A549 (cell line): ENCODE measurements around the gene DIP2C. TPM values are rescaled to one million over a fixed set of nuclear protein-coding genes. Genes with fewer than 3 reads are reported as not detected.

Experiments used
- ATAC-seq, 2 experiments: fragments of 200-7000 bp in 1 of 2; fragments of >200 bp in 1 of 2; cut with Nextera tagmentation in 1 of 2; cut with Tn5 transposase in 1 of 2; 3 replicates each; pipeline versions ENCODE4 v1.8.0 to v1.9.1; 2018 to 2020; ENCODE audit warnings: mild to moderate bottlenecking in 1 of 2, moderate library complexity in 1 of 2
- CTCF ChIA-PET: fragments of 300-600 bp; sonication (Branson Sonifier 250); formaldehyde crosslinking; extraction: SDS; loops from one replicate; lab custom pipeline; 2021; ENCODE audit warnings: antibody characterized with exemption, inconsistent platforms; lab: Yijun Ruan, JAX
- POLR2A ChIA-PET: fragments of 350-600 bp; formaldehyde crosslinking; extraction: SDS; loops from one replicate; lab custom pipeline; 2021; ENCODE audit warnings: antibody characterized with exemption, inconsistent platforms; lab: Yijun Ruan, JAX
- DNase-seq, 2 experiments: peaks; one replicate each; pipeline versions ENCODE4 v3.0.0 to v3.0.0-alpha.2; 2011 to 2016; ENCODE audit warnings: low read depth in 1 of 2, low spot score in 1 of 2
- FAIRE-seq: peaks from 2 replicates; lab custom pipeline; 2011; peaks lifted over from hg19 to GRCh38; lab: Jason Lieb, UNC
- H3K27ac ChIP-seq, 2 experiments: fragments of >200 bp; sonication (Bioruptor Twin); formaldehyde crosslinking; 3 replicates each; pipeline ENCODE4 v1.5.1; 2016 to 2017
- H3K4me1 ChIP-seq: fragments of >200 bp; sonication (Bioruptor Twin); formaldehyde crosslinking; 3 replicates; pipeline ENCODE4 v1.6.1; 2016
- H3K4me2 ChIP-seq: fragments of >200 bp; sonication (Bioruptor Twin); formaldehyde crosslinking; 3 replicates; pipeline ENCODE4 v1.6.1; 2016
- H3K4me3 ChIP-seq: fragments of >200 bp; sonication (Bioruptor Twin); formaldehyde crosslinking; 3 replicates; pipeline ENCODE4 v1.5.1; 2016
- H3K9me3 ChIP-seq: fragments of >200 bp; sonication (Bioruptor Twin); formaldehyde crosslinking; 3 replicates; pipeline ENCODE4 v1.6.1; 2016
- BHLHE40 ChIP-seq: IDR thresholded peaks from 2 replicates; pipeline ENCODE4 v1.6.1; 2012; ENCODE audit warnings: low read depth, low read length, inconsistent platforms
- CEBPB ChIP-seq, 2 experiments: fragments of >200 bp in 1 of 2; sonication (Bioruptor Twin) in 1 of 2; formaldehyde crosslinking in 1 of 2; IDR thresholded peaks; 2 replicates each; pipeline ENCODE4 v1.6.1; 2012 to 2016
- CHD2 ChIP-seq: fragments of 150-350 bp; IDR thresholded peaks from 2 replicates; pipeline ENCODE4 v1.6.1; 2014; ENCODE audit warnings: low read length; ENCODE audit not compliant: partially characterized antibody
- CHD4 ChIP-seq: fragments of 200-600 bp; sonication (generic); IDR thresholded peaks from 2 replicates; pipeline ENCODE4 v1.6.1; 2016; ENCODE audit warnings: antibody characterized with exemption, mild to moderate bottlenecking, borderline replicate concordance
- EHMT2 ChIP-seq: fragments of 200-600 bp; sonication (generic); IDR thresholded peaks from 2 replicates; pipeline ENCODE4 v1.6.1; 2016; ENCODE audit warnings: antibody characterized with exemption, low read depth, mild to moderate bottlenecking, moderate library complexity
- ELK1 ChIP-seq: fragments of 150-350 bp; IDR thresholded peaks from 2 replicates; pipeline ENCODE4 v1.6.1; 2014; ENCODE audit warnings: low read depth, mild to moderate bottlenecking, low read length
- ESRRA ChIP-seq: fragments of 150-350 bp; IDR thresholded peaks from 2 replicates; pipeline ENCODE4 v1.6.1; 2014; ENCODE audit warnings: mild to moderate bottlenecking, low read length, borderline replicate concordance
- FOSL2 ChIP-seq, 2 experiments: fragments of 450-650 bp in 1 of 2; fragments of >200 bp in 1 of 2; sonication (Bioruptor Twin) in 1 of 2; formaldehyde crosslinking; IDR thresholded peaks; 2 replicates each; pipeline versions ENCODE4 v1.5.0 to v1.6.1; 2016 to 2020; ENCODE audit warnings: mild to moderate bottlenecking in 1 of 2, moderate library complexity in 1 of 2
- JUN ChIP-seq, 2 experiments: fragments of >200 bp; sonication (Bioruptor Twin); formaldehyde crosslinking; IDR thresholded peaks; 2 replicates in 1 of 2; 3 replicates in 1 of 2; pipeline ENCODE4 v1.6.1; 2016 to 2017
- MYC ChIP-seq: IDR thresholded peaks from 2 replicates; pipeline ENCODE4 v1.6.1; 2012; ENCODE audit warnings: mild to moderate bottlenecking, inconsistent platforms, low read length, improper control_type of control experiment, borderline replicate concordance
- NFE2L2 ChIP-seq: fragments of 150-350 bp; conservative IDR thresholded peaks from 2 replicates; pipeline ENCODE4 v1.6.1; 2014; ENCODE audit warnings: low read length
- NPAS2 ChIP-seq: fragments of 250-450 bp; sonication (Bioruptor Pico); IDR thresholded peaks from 2 replicates; pipeline ENCODE4 v1.8.0; 2022; ENCODE audit warnings: mild to moderate bottlenecking, moderate library complexity, borderline replicate concordance
- NR3C1 ChIP-seq: fragments of >200 bp; sonication (Bioruptor Twin); formaldehyde crosslinking; IDR thresholded peaks from 3 replicates; pipeline ENCODE4 v1.6.1; 2017
- POLR2A ChIP-seq: IDR thresholded peaks from 2 replicates; pipeline ENCODE4 v1.6.1; 2012; ENCODE audit warnings: mild to moderate bottlenecking, low read length
- RARB ChIP-seq: fragments of 250-450 bp; sonication (Bioruptor Pico); IDR thresholded peaks from 2 replicates; pipeline ENCODE4 v1.8.0; 2021; ENCODE audit warnings: mild to moderate bottlenecking, moderate library complexity
- RCOR1 ChIP-seq: fragments of 150-350 bp; IDR thresholded peaks from 2 replicates; pipeline ENCODE4 v1.6.1; 2014; ENCODE audit warnings: antibody characterized with exemption, low read length, low read depth
- REST ChIP-seq: fragments of 200-600 bp; sonication (generic); IDR thresholded peaks from 2 replicates; pipeline ENCODE4 v1.6.1; 2016; ENCODE audit warnings: antibody characterized with exemption, mild to moderate bottlenecking, moderate library complexity
- RNF2 ChIP-seq: fragments of 200-600 bp; sonication (generic); IDR thresholded peaks from 2 replicates; pipeline ENCODE4 v1.6.1; 2016; ENCODE audit warnings: low read depth, mild to moderate bottlenecking, antibody characterized with exemption, moderate library complexity, borderline replicate concordance
- SMC3 ChIP-seq: fragments of >200 bp; sonication (Bioruptor Twin); formaldehyde crosslinking; IDR thresholded peaks from 3 replicates; pipeline ENCODE4 v1.6.1; 2018; ENCODE audit warnings: inconsistent platforms
- WGBS: methylation state at CpG from one replicate; pipeline ENCODE4 v1.1.6; 2017; ENCODE audit errors: missing lambda C conversion rate; 5-methylcytosine and 5-hydroxymethylcytosine counted together
- polyA plus RNA-seq, 4 experiments: library from polyadenylated mRNA; depleted of rRNA in 3 of 4; stranded (reverse); fragments of >200 nt; fragmentation: RNase III in 1 of 4; extraction: RNeasy Plus Mini Kit Qiagen cat#74134 plus additional on column Dnase treatment in 1 of 4; gene quantifications; 2 replicates in 3 of 4; 3 replicates in 1 of 4; pipeline ENCODE4 v1.2.3, GENCODE V29; 2011 to 2017
- TF ChIP-seq, protein P1 (sequence below): IDR thresholded peaks from 2 replicates; pipeline ENCODE4 v1.6.1; 2012; ENCODE audit warnings: low read depth, borderline replicate concordance
- TF ChIP-seq, protein P2 (sequence below): fragments of 250-450 bp; sonication (Bioruptor Pico); IDR thresholded peaks from 2 replicates; pipeline ENCODE4 v1.5.0; 2020; ENCODE audit warnings: low read depth, mild to moderate bottlenecking, moderate library complexity

DIP2C gene
- polyA plus RNA-seq, 2 of the 4 experiments (the other 2 are of a cell fraction): 3.7 to 5.0 TPM

DNA sequence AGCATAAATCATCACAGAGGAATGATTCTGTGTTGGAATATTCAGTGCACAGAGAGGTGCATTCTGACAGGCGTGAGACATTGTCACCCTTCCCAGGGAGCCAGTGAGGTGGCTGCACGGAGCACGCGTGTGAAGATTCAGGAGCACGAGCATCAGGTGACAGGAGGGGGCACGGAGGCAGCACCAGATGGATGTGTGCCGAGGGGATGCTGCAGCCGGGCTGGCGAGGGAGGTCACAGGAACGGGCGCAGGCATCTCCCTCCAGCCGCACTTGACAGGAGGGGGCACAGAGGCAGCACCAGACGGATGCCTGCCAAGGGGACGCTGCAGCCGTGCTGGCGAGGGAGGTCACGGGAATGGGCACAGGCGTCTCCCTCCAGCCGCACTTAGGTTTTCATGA lies 66.5 kb downstream of the DIP2C start:
- DNase-seq: no peak
- POLR2A ChIA-PET: no interaction called here
- 93% methylated on average over 19 of the region's 19 CpGs for WGBS
- ATAC-seq: no peak
- no peaks in the 10 kb centered on the region for H3K9me3 ChIP-seq
- TF ChIP-seq ESRRA (no peak), RNF2 (no peak), SMC3 (no peak), RCOR1 (no peak), POLR2A (no peak), RARB (CRISPR knock-in tag) (no peak)
- TF ChIP-seq, protein P1, sequence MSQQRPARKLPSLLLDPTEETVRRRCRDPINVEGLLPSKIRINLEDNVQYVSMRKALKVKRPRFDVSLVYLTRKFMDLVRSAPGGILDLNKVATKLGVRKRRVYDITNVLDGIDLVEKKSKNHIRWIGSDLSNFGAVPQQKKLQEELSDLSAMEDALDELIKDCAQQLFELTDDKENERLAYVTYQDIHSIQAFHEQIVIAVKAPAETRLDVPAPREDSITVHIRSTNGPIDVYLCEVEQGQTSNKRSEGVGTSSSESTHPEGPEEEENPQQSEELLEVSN: no peak
- TF ChIP-seq, protein P2, sequence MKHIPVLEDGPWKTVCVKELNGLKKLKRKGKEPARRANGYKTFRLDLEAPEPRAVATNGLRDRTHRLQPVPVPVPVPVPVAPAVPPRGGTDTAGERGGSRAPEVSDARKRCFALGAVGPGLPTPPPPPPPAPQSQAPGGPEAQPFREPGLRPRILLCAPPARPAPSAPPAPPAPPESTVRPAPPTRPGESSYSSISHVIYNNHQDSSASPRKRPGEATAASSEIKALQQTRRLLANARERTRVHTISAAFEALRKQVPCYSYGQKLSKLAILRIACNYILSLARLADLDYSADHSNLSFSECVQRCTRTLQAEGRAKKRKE (CRISPR knock-in tag): no peak
- no peak overlapping the region for H3K4me2 ChIP-seq
- CTCF ChIA-PET: no interaction called here
- FAIRE-seq: no peak
- peaks cover 12% of the 10 kb centered on the region; the same call in 2 of the 3 replicates for H3K4me1 ChIP-seq
- H3K4me3 ChIP-seq: no peak overlapping the region
- H3K27ac ChIP-seq: no peak overlapping the region

DNA sequence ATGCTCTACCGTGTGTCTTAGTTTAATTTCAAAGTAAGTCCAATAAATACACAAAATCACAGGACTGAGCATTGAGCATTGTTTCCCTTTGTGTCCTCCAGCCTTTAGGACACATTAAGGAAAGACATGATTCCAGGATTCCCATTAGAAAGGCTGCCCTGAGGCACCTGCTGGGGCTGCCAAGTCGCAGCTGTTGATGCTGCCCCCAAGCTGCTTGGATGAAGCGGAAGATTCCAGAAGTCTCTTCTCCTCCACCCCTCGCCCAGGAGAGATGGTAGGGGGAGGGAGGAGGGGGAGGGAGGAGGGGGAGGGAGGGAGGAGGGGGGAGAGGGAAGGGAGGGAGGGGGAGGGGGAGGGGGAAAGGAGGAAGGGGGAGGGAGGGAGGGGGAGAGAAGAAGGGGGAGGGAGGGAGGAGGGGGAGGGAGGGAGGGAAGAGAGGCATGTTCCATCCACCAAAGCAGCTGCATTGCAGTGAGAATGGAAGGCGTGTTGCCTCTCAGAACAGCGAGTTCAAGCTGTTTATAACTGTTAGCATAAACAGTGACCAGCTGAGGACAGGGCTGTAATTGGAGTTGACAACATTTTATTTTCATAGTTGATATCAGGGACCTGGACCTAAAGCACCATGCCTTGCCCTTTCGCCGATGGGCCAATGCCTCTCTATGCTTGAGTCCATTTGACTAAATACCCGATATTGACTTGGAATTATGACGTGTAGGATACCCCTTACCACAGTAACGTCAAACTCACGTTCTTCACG lies 67.3 kb downstream of the DIP2C start:
- TF ChIP-seq JUN (IDR thresholded peaks at IDR 0.05) (no peak), ELK1 (no peak), NPAS2 (CRISPR knock-in tag) (no peak), NR3C1 (no peak), REST (no peak), CHD2 (no peak), CEBPB (IDR thresholded peaks at IDR 0.05) (no peak), NFE2L2 (no peak), MYC (no peak), EHMT2 (no peak), CHD4 (no peak), BHLHE40 (no peak), FOSL2 (IDR thresholded peaks at IDR 0.05) (no peak), FOSL2 (CRISPR knock-in tag; IDR thresholded peaks at IDR 0.05) (no peak)
- TF ChIP-seq, all 56 proteins: peak for 0
- ATAC-seq: no peak
- ChIA-PET POLR2A (no interaction called here), CTCF (interaction anchor here (1.0 kb wide), 1 partner anchor 22 kb away, joined by 3 read pairs; no protein-coding TSS in a partner anchor)
- WGBS: 90% methylated on average over 13 of the region's 13 CpGs
- no peak for DNase-seq
- Histone ChIP-seq H3K9me3 (no peaks in the 10 kb centered on the region), H3K4me2 (no peak overlapping the region), H3K4me3 (no peak overlapping the region), H3K4me1 (peaks cover 12% of the 10 kb centered on the region; the same call in 2 of the 3 replicates), H3K27ac (no peak overlapping the region)
- no peak for FAIRE-seq
